HL-60 (cell line): ENCODE measurements around the gene TUT7.

ENCODE experiments used
- CTCF ChIP-seq: IDR thresholded peaks from one replicate; pipeline ENCODE4 v1.5.1; 2011; ENCODE audit warnings: low read length, control low read depth, inconsistent platforms; ENCODE audit not compliant: insufficient read depth
- GABPA ChIP-seq: IDR thresholded peaks from 2 replicates; pipeline ENCODE4 v1.6.1; 2012; ENCODE audit warnings: low read depth
- POLR2AphosphoS5 ChIP-seq: IDR thresholded peaks from 2 replicates; pipeline ENCODE4 v1.6.1; 2012; ENCODE audit warnings: low read depth
- REST ChIP-seq: IDR thresholded peaks from 2 replicates; pipeline ENCODE4 v1.6.1; 2012; ENCODE audit warnings: low read depth; ENCODE audit not compliant: insufficient replicate concordance
- SPI1 ChIP-seq: IDR thresholded peaks from 2 replicates; pipeline ENCODE4 v1.6.1; 2012; ENCODE audit warnings: low read depth, mild to moderate bottlenecking, borderline replicate concordance

GRCh38 chr9:86349271-86349670, 4.9 kb downstream of the TUT7 start:
- no peak for TF ChIP-seq POLR2AphosphoS5
- TF ChIP-seq CTCF, result no peak
- no peak for TF ChIP-seq SPI1
- no peak for TF ChIP-seq GABPA
- TF ChIP-seq REST, result no peak
